COLO829 (cell line): ENCODE data around the gene ZNF684.
"Not testable (repeated sequence)": the region's sequence is repeated elsewhere in the genome, so short reads cannot be mapped to it uniquely, and the experiment has no call there.

ENCODE experiments used
- DNase-seq: peaks from one replicate; pipeline ENCODE4 v3.0.0; 2012; ENCODE audit warnings: low spot score

ZNF684 gene

DNA sequence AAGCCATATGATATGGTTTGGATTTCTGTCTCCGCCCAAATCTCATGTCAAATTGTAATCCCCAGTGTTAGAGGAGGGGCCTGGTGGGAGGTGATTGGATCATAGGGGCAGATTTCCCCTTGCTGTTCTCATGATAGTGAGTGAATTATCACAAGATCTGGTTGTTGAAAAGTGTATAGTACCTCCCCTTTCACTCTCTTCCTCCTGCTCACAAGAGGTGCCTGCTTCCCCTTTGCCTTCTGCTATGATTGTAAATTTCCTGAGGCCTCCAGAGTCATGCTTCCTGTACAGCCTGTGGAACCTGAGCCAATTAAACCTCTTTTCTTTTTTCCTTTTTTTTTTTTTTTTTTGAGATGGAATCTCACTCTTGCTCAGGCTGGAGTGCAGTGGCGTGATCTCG lies 43.4 kb downstream of the ZNF684 start:
- not testable (repeated sequence) for DNase-seq

DNA sequence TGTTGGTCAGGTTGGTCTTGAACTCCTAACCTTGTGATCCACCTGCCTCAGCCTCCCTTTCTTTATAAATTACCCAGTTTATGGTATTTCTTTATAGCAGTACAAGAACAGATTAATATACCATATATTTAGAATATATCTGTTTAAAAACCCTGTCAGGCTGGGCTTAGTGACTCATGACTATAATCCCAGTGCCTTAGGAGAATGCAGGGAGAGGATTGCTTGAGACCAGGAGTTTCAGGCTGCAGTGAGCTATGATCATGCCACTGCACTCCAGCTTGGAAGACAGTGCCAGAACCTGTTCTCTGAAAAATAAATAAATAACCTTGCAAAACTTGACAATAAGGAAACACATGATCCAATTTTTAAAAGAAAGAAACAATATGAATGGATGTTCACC lies 43.9 kb downstream of the ZNF684 start:
- no peak for DNase-seq

DNA sequence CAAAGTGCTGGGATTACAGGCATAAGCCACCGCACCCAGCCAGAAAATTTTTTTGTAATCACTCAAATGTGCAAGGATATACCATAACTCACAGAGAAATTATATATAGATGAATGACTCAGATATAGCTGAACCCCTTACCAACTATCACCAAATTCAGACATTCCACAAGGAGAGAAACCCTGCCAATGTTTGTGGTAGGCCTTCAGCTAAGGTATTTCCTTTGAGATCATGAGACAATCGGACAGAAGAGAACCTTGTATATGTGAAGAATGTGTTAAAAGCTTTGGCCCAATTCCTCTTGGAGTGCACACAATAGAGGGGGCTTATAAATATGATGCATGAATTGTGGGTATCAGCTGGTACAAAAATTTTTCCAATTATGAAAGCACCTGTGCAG lies 50.7 kb downstream of the ZNF684 start:
- no peak for DNase-seq

DNA sequence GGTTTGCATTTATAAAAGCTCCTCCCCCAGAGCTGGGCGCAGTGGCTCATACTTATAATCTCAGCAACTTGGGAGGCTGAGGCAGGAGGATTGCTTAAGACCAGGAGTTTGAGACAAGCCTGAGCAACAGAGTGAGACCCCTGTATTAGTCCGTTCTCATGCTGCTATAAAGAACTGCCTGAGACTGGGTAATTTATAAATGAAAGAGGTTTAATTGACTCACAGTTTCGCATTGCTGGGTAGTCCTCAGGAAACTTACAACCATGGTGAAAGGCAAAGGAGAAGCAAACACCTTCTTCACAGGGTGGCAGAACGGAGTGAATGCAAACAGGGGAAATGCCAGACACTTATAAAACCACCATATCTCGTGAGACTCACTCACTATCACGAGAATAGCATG lies 52.5 kb downstream of the ZNF684 start:
- no peak for DNase-seq

DNA sequence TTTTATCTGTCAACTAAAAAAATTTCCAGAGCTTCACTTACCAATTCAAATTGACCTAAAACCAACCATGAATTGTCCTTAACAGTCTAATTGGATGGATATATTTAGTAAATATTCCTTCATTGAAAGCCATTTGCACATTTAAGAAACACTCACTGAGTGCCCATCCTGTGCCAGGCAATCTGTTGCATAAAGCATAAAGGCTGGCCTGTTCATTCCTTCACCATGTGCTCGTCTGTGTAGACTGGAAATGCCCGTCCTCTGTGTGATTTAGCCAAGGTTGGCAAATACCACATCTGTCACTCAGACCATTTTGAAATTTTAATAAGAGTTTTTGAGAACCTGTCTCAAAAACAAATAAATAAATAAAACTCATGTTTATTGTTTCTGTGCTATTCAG lies 57.1 kb downstream of the ZNF684 start:
- DNase-seq, result no peak

DNA sequence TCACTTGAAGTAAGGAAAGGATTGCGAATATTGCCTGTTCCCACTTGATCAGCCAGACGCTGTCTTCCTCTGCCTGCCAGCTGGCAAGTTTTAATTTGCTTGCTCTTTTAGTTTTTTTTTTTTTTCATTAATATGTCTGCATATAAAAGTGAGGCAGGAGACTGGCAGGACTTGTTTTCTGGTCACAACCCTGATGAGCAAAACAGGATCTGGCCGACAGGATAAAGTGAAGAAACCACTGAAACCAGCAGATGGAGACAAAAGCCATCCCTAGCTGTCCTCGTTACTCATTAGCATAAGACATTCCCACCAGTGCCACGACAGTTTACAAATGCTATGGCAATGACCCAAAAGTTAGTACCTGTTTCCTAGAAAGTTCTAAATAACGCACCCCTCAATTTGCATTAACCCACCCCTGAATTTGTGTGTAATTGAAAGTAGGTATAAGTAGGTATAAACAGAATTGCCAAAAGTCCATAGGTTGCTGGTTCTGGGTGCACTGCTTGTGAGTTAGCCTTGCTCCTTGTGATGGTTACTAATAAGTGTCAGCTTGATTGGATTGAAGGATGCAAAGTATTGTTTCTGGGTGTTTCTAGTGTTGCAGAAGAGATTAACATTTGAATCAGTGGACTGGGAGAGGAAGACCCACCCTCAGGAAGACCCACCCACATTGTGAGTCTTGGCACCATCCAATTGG lies 60.8 kb downstream of the ZNF684 start:
- no peak for DNase-seq

DNA sequence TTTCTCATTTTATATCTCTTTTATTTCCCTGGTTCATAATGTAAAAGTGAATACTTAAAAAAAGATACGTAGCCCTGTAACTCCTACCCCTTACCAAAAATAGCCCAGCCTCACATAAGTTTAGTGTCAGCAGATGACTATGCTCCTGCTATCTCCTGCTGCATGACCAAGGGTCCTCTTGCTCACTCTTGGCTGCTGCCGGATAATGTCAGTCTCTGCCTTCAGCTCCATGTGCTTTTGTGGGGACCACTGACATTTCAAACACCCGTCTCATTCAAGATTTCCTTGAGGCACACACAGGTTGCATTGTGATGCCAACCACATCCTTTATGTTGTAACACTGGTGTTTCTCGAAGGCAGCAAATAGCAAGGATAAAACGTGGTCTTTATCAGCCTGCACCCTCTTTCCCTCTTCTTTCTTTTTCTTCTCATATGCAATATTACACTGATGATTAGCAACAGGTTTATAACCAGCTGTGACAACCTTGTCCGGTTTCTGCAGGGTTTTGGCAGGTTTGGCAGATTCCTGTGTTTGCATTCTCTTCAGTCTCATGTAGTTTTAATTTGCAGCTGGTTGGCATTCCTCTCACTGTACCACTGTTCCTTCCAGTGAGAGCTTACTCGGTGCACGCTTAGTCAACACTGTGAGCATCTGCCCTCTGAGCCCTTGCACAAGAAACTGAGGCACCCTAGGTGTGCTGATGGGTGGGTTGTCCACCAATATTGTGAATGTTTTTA lies 62.2 kb downstream of the ZNF684 start:
- no peak for DNase-seq

DNA sequence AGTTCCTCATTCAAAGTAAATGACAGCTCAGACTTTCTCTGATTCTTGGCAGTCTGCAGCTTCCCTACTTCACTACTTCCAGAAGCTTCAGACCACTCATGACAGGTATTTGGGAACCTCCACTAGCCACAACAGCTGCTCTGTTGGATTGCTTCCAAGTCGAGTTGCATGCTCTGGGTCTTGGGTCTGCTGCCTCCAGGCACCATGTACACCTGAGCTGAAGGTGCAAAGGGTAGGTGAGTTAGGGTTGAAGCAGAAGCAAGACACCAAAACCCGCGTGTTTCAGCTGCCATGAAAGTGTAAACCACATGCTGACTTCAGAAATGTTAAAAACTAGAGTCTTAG lies 62.7 kb downstream of the ZNF684 start:
- no peak for DNase-seq

DNA sequence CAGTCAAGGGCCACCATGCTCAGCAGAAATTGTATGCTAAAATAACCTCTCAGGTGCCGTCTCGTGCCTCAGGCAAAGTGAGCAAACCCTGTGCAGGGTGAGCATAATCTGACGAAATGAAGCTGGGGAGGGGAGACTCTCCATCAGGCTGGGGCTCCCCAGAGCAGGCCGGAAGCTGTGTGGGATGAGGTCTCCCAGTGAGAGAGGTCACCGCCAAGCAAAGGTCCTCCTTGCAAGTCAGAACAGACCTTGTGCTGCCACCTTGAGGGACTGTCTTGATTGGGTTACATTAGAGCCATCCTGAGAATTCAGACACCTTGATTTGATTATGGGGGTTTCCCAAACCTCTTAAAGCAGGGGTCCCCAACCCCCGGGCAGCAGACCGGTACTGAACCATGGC lies 64.2 kb downstream of the ZNF684 start:
- no peak for DNase-seq
